Measurements from ENCODE around the gene MRO.
"Not testable (repeated sequence)": the region's sequence is repeated elsewhere in the genome, so short reads cannot be mapped to it uniquely, and the experiment has no call there.

The MRO gene

GRCh38 chr18:50791599-50792438 is 28.0 kb downstream of the MRO start:
- no peak for DNase-seq

- DNase-seq, result no peak
Measured at GRCh38 chr18:50790948-50791347, 28.9 kb downstream of the MRO start.

- DNase-seq, result no peak
Measured at GRCh38 chr18:50790241-50790640, 29.6 kb downstream of the MRO start.

- DNase-seq, result no peak
Measured at GRCh38 chr18:50788284-50788683, 31.5 kb downstream of the MRO start.

- no peak for DNase-seq
Measured at GRCh38 chr18:50786864-50787263, 33.0 kb downstream of the MRO start.

- no peak for DNase-seq
Measured at GRCh38 chr18:50783553-50783952, 36.3 kb downstream of the MRO start.

GRCh38 chr18:50779021-50779420 is 40.8 kb downstream of the MRO start:
- DNase-seq, result not testable (repeated sequence)

- no peak for DNase-seq
Measured at GRCh38 chr18:50776383-50776782, 43.4 kb downstream of the MRO start.

- DNase-seq, result no peak
Measured at GRCh38 chr18:50775726-50776125, 44.1 kb downstream of the MRO start.

GRCh38 chr18:50775207-50775606 is 44.6 kb downstream of the MRO start:
- no peak for DNase-seq

- no peak for DNase-seq
Measured at GRCh38 chr18:50769463-50769862, 50.4 kb downstream of the MRO start.

- DNase-seq, result no peak
Measured at GRCh38 chr18:50757358-50757757, 62.5 kb downstream of the MRO start.

GRCh38 chr18:50754297-50754696 is 65.5 kb downstream of the MRO start:
- DNase-seq, result no peak

GRCh38 chr18:50753311-50753710 is 66.5 kb downstream of the MRO start:
- DNase-seq, result no peak

- no peak for DNase-seq
Measured at GRCh38 chr18:50751947-50752346, 67.9 kb downstream of the MRO start.

GRCh38 chr18:50751490-50751889 is 68.3 kb downstream of the MRO start:
- DNase-seq, result no peak

GRCh38 chr18:50750546-50750945 is 69.3 kb downstream of the MRO start:
- DNase-seq, result no peak

- DNase-seq, result no peak
Measured at GRCh38 chr18:50749945-50750344, 69.9 kb downstream of the MRO start.

GRCh38 chr18:50749421-50749820 is 70.4 kb downstream of the MRO start:
- DNase-seq, result no peak

- DNase-seq, result no peak
Measured at GRCh38 chr18:50748243-50749229, 71.3 kb downstream of the MRO start.

GRCh38 chr18:50747849-50748242 is 72.0 kb downstream of the MRO start:
- no peak for DNase-seq

- no peak for DNase-seq
Measured at GRCh38 chr18:50745945-50746344, 73.9 kb downstream of the MRO start.

All from activated effector memory CD4-positive, alpha-beta T cell treated with Interleukin-2 at 50 U/mL for 16 hours (primary cell).